HFFc6 (cell line): Measurements from ENCODE around the gene SLC26A11. TPM values are rescaled to one million over a fixed set of nuclear protein-coding genes. Genes with fewer than 3 reads are reported as not detected.

Experiments
- DNase-seq: peaks from one replicate; pipeline ENCODE4 v3.0.0-alpha.2; 2018
- H3K27ac Mint-ChIP-seq: 2 replicates; pipeline ENCODE4 v1.8.0; 2020; ENCODE audit warnings: mild to moderate bottlenecking, mixed read lengths
- H3K27me3 Mint-ChIP-seq: 2 replicates; pipeline ENCODE4 v1.8.0; 2021; ENCODE audit warnings: mild to moderate bottlenecking, moderate library complexity, mixed read lengths; ENCODE audit not compliant: insufficient read depth
- H3K36me3 Mint-ChIP-seq: 2 replicates; pipeline ENCODE4 v1.8.0; 2021; ENCODE audit warnings: low read depth, mixed read lengths
- H3K4me1 Mint-ChIP-seq: 2 replicates; pipeline ENCODE4 v1.8.0; 2020; ENCODE audit warnings: low read depth, mixed read lengths
- H3K4me3 Mint-ChIP-seq: 2 replicates; pipeline ENCODE4 v1.8.0; 2020; ENCODE audit warnings: mild to moderate bottlenecking, moderate library complexity, mixed read lengths
- H3K9me3 Mint-ChIP-seq: 2 replicates; pipeline ENCODE4 v1.8.0; 2020; ENCODE audit warnings: mild to moderate bottlenecking, mixed read lengths
- total RNA-seq, 6 experiments: library from RNA; stranded (reverse); fragmentation: NEBNext Ultra II Directional; extraction: Animal tissue kit (Norgen Biotek cat#: 25700); gene quantifications; 2 replicates in 1 of 6; 3 replicates in 5 of 6; pipeline ENCODE4 v1.2.3, GENCODE V29; 2021
- TF ChIP-seq, protein P1 (sequence below): fragments of 200-600 bp; sonication (generic); IDR thresholded peaks from 2 replicates; pipeline ENCODE4 v1.5.0; 2021; ENCODE audit warnings: antibody characterized with exemption, mild to moderate bottlenecking

The SLC26A11 gene
- total RNA-seq, 6 experiments from 2014 or later = 11.4 to 13.6 (median 12.5) TPM

DNA sequence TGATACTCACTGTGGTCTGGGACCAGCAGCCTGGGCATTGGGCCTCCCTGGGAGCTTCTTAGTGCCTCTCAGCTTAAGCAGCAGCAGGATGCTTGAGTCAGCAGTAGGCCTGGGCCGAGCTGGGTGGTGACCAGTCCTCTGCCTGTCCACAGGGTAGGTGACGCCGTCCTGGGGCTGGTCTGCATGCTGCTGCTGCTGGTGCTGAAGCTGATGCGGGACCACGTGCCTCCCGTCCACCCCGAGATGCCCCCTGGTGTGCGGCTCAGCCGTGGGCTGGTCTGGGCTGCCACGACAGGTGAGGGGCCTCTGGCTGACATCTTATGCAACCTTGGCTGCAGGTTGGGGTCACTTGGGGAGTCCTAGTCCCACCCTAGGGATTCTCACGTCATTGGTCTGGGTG lies 7.4 kb downstream of the SLC26A11 start:
- Mint-ChIP-seq H3K9me3 (peaks cover 12% of the 10 kb centered on the region), H3K4me1 (no peaks in the 10 kb centered on the region), H3K36me3 (peaks cover 27% of the 10 kb centered on the region), H3K4me3 (no peak overlapping the region), H3K27ac (no peak overlapping the region), H3K27me3 (no peaks in the 10 kb centered on the region; the same call in none of the 2 replicates)
- DNase-seq = no peak
- TF ChIP-seq, protein P1, sequence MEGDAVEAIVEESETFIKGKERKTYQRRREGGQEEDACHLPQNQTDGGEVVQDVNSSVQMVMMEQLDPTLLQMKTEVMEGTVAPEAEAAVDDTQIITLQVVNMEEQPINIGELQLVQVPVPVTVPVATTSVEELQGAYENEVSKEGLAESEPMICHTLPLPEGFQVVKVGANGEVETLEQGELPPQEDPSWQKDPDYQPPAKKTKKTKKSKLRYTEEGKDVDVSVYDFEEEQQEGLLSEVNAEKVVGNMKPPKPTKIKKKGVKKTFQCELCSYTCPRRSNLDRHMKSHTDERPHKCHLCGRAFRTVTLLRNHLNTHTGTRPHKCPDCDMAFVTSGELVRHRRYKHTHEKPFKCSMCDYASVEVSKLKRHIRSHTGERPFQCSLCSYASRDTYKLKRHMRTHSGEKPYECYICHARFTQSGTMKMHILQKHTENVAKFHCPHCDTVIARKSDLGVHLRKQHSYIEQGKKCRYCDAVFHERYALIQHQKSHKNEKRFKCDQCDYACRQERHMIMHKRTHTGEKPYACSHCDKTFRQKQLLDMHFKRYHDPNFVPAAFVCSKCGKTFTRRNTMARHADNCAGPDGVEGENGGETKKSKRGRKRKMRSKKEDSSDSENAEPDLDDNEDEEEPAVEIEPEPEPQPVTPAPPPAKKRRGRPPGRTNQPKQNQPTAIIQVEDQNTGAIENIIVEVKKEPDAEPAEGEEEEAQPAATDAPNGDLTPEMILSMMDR = no peak

DNA sequence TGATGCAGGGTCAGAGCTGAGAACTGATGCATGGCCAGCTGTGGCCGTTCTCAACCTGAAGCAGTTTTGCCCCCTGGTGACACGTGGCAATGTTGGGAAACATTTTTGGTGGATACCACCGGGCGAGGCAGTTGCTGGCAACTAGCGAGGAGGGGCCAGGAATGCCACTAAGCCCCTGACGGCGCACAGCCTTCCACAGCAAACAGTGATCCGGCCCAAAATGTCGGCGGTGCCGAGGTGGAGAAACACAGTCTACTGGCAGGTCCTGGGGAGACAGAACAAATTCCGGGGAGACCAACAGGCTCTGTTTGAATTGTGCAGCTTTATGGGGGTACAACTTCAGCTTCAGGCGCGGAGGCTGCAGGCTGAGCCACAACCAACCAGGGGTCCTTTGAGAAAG lies 8.2 kb downstream of the SLC26A11 start:
- Mint-ChIP-seq H3K4me1 (no peaks in the 10 kb centered on the region), H3K4me3 (no peak overlapping the region), H3K27me3 (no peaks in the 10 kb centered on the region; the same call in 1 of the 2 replicates), H3K36me3 (peaks cover 33% of the 10 kb centered on the region), H3K27ac (no peak overlapping the region), H3K9me3 (peaks cover 18% of the 10 kb centered on the region)
- no peak for DNase-seq
- TF ChIP-seq, protein P1 = no peak

DNA sequence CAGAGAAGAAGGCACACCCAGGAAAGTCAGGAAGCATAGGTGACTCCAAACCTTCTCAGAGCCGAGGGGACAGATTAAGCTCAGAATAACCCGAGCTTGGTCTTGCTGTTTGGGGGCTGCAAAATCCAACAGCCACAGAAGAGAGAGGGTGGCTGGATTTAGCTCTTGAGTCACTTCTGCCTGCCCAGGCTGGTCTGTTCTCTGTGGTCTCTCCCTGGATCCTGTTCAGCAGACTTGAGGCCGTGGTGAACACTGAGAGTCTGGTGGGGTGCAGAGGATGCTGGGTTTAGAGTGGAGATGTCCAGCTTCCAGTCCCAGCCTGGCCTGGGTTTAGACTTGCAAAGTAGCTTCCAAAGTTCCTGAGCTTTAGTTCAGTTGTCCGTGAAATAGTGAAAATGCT lies 8.8 kb downstream of the SLC26A11 start:
- Mint-ChIP-seq H3K9me3 (peaks cover 22% of the 10 kb centered on the region), H3K27me3 (no peaks in the 10 kb centered on the region; the same call in 1 of the 2 replicates), H3K36me3 (peaks cover 38% of the 10 kb centered on the region), H3K4me1 (no peaks in the 10 kb centered on the region), H3K4me3 (no peak overlapping the region), H3K27ac (no peak overlapping the region)
- TF ChIP-seq, protein P1 = no peak
- no peak for DNase-seq

DNA sequence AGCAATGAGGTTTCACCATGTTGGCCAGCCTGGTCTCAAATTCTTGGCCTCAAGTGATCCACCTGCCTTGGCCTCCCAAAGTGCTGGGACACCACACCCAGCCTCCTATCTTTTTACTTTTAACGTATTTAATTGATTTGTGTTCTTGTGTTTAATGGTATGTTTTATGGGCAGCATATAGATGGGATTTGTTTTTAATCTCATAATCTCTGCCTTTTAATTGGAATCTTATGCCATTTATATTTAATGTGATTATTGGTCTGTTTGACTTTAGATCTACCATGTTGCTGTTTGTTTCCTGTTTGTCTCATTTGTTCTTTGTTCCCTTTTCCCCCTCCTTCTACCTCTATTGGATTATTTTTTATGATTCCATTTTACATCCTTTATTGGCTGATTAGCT lies 12.2 kb downstream of the SLC26A11 start:
- Mint-ChIP-seq H3K9me3 (peaks cover 29% of the 10 kb centered on the region), H3K36me3 (peaks cover 56% of the 10 kb centered on the region), H3K4me1 (no peaks in the 10 kb centered on the region), H3K4me3 (no peak overlapping the region), H3K27me3 (no peaks in the 10 kb centered on the region; the same call in 1 of the 2 replicates), H3K27ac (no peak overlapping the region)
- TF ChIP-seq, protein P1 = no peak
- DNase-seq = no peak

DNA sequence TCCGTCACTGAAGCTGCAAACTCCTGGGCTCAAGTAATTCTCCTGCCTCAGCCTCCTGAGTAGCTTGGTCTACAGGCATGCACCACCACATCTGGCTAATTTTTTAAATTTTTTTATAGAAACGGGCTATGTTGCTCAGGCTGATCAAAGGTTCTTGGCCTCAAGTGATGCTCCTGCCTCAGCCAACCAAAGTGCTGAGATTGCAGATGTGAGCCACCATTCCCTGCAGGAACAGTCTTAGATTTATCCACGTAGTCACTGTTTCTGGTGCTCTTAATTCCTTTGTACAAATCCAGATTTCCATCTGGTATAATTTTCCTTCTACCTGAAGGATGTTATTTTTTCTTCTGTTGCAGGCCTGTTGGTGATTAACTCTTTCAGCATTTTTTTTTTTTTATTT lies 13.0 kb downstream of the SLC26A11 start:
- no peak for DNase-seq
- Mint-ChIP-seq H3K4me3 (no peak overlapping the region), H3K36me3 (peaks cover 62% of the 10 kb centered on the region), H3K27me3 (no peaks in the 10 kb centered on the region; the same call in 1 of the 2 replicates), H3K27ac (no peak overlapping the region), H3K9me3 (peaks cover 29% of the 10 kb centered on the region), H3K4me1 (no peaks in the 10 kb centered on the region)
- TF ChIP-seq, protein P1 = no peak

DNA sequence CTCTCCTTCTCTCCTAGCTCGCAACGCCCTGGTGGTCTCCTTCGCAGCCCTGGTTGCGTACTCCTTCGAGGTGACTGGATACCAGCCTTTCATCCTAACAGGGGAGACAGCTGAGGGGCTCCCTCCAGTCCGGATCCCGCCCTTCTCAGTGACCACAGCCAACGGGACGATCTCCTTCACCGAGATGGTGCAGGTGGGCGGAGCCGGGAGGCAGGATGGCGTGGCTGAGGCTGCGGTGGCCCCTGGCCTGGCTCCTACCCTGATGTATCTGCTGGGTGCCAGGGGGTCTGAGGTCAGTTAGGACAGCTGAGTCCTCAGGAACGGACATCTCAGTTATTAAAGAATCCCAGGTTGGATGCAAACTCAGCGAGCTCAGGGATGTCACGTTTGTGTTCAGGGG lies 16.7 kb downstream of the SLC26A11 start:
- Mint-ChIP-seq H3K36me3 (peaks cover 55% of the 10 kb centered on the region), H3K27ac (no peak overlapping the region), H3K4me3 (no peak overlapping the region), H3K27me3 (no peaks in the 10 kb centered on the region; the same call in 1 of the 2 replicates), H3K4me1 (no peaks in the 10 kb centered on the region), H3K9me3 (peaks cover 23% of the 10 kb centered on the region)
- TF ChIP-seq, protein P1 = no peak
- DNase-seq = no peak
